Lung microvascular endothelial cell (primary cell): ENCODE results near the gene ZBTB44. TPM values are rescaled to one million over a fixed set of nuclear protein-coding genes. Genes with fewer than 3 reads are reported as not detected.
"Not testable (repeated sequence)": the region's sequence is repeated elsewhere in the genome, so short reads cannot be mapped to it uniquely, and the experiment has no call there.

Experiments
- DNase-seq, 2 donors: peaks; one replicate each; pipeline versions ENCODE4 v3.0.0 to v3.0.0-alpha.2; 2010; ENCODE audit warnings: low read depth in 2 of 2
- total RNA-seq: library from RNA; depleted of rRNA; stranded (reverse); fragments of >200 nt; gene quantifications from 2 replicates; pipeline ENCODE4 v1.2.1, GENCODE V29; 2014

Gene ZBTB44
- total RNA-seq, 1 donor from 2014 or later: 30.4 TPM

- DNase-seq: peak; percentile 3 to 12
These were observed 1.1 kb downstream of the ZBTB44 start for GRCh38 chr11:130313383-130314183.

GRCh38 chr11:130312046-130312445 lies 2.7 kb downstream of the ZBTB44 start:
- no peak for DNase-seq

- no peak for DNase-seq
These were observed 4.1 kb downstream of the ZBTB44 start for GRCh38 chr11:130310622-130311021.

- no peak for DNase-seq
These were observed 5.8 kb downstream of the ZBTB44 start for GRCh38 chr11:130308886-130309285.

- DNase-seq: no peak
These were observed 6.7 kb downstream of the ZBTB44 start for GRCh38 chr11:130308059-130308458.

- no peak for DNase-seq
These were observed 10.1 kb downstream of the ZBTB44 start for GRCh38 chr11:130304651-130305050.

- no peak for DNase-seq
These were observed 13.7 kb downstream of the ZBTB44 start for GRCh38 chr11:130301002-130301401.

- no peak for DNase-seq
These were observed 14.2 kb downstream of the ZBTB44 start for GRCh38 chr11:130300567-130300966.

- DNase-seq: no peak
These were observed 14.7 kb downstream of the ZBTB44 start for GRCh38 chr11:130299978-130300377.

GRCh38 chr11:130295657-130296056 lies 19.1 kb downstream of the ZBTB44 start:
- no peak for DNase-seq

GRCh38 chr11:130282111-130282510 lies 32.6 kb downstream of the ZBTB44 start:
- no peak for DNase-seq

- not testable (repeated sequence) for DNase-seq
These were observed 33.4 kb downstream of the ZBTB44 start for GRCh38 chr11:130281341-130281740.

- DNase-seq: no peak
These were observed 34.7 kb downstream of the ZBTB44 start for GRCh38 chr11:130279989-130280388.

- peak in 1 of 2 donors; percentile 6 for DNase-seq
These were observed 36.0 kb downstream of the ZBTB44 start for GRCh38 chr11:130278745-130279144.

- DNase-seq: no peak
These were observed 36.6 kb downstream of the ZBTB44 start for GRCh38 chr11:130278151-130278550.

GRCh38 chr11:130272336-130272735 lies 42.4 kb downstream of the ZBTB44 start:
- DNase-seq: no peak

GRCh38 chr11:130269326-130269943 lies 45.3 kb downstream of the ZBTB44 start:
- no peak for DNase-seq

- no peak for DNase-seq
These were observed 51.4 kb downstream of the ZBTB44 start for GRCh38 chr11:130263351-130263750.

GRCh38 chr11:130262424-130262823 lies 52.3 kb downstream of the ZBTB44 start:
- no peak for DNase-seq

GRCh38 chr11:130261571-130261970 lies 53.1 kb downstream of the ZBTB44 start:
- DNase-seq: no peak

GRCh38 chr11:130260742-130261141 lies 54.0 kb downstream of the ZBTB44 start:
- no peak for DNase-seq

GRCh38 chr11:130260080-130260627 lies 54.6 kb downstream of the ZBTB44 start:
- DNase-seq: no peak

- DNase-seq: peak in 1 of 2 donors; percentile 3
These were observed 63.0 kb downstream of the ZBTB44 start for GRCh38 chr11:130251763-130252162.
